SH-SY5Y (cell line): Measurements from ENCODE around the gene ACOT7.

ENCODE experiments used
- GATA2 ChIP-seq: IDR thresholded peaks from 2 replicates; pipeline ENCODE4 v1.6.1; 2011; ENCODE audit warnings: mild to moderate bottlenecking, low read depth, low read length
- GATA3 ChIP-seq: IDR thresholded peaks from 2 replicates; pipeline ENCODE4 v1.6.1; 2011; ENCODE audit warnings: low read depth, mild to moderate bottlenecking, low read length, moderate library complexity

The ACOT7 gene

GRCh38 chr1:6299557-6300165 lies 93.9 kb downstream of the ACOT7 start:
- TF ChIP-seq GATA2, result no peak

GRCh38 chr1:6298940-6299465 lies 94.6 kb downstream of the ACOT7 start:
- no peak for TF ChIP-seq GATA2
- TF ChIP-seq GATA3, result no peak

GRCh38 chr1:6298530-6298929 lies 95.0 kb downstream of the ACOT7 start:
- TF ChIP-seq GATA2, result no peak
- no peak for TF ChIP-seq GATA3

GRCh38 chr1:6295910-6296309 lies 97.7 kb downstream of the ACOT7 start:
- TF ChIP-seq GATA3, result no peak

GRCh38 chr1:6294890-6295556 lies 98.5 kb downstream of the ACOT7 start:
- TF ChIP-seq GATA2, result no peak
- TF ChIP-seq GATA3, result no peak

GRCh38 chr1:6294080-6294889 lies 99.3 kb downstream of the ACOT7 start:
- TF ChIP-seq GATA2 (no peak), GATA3 (no peak)

- no peak for TF ChIP-seq GATA3
- no peak for TF ChIP-seq GATA2
These were observed 101.5 kb downstream of the ACOT7 start for GRCh38 chr1:6292102-6292501.

GRCh38 chr1:6288665-6289064 lies 104.9 kb downstream of the ACOT7 start:
- TF ChIP-seq GATA3 (no peak), GATA2 (no peak)

- TF ChIP-seq GATA2, result no peak
- TF ChIP-seq GATA3, result no peak
These were observed 105.5 kb downstream of the ACOT7 start for GRCh38 chr1:6288026-6288425.

GRCh38 chr1:6287431-6287886 lies 106.1 kb downstream of the ACOT7 start:
- TF ChIP-seq GATA3 (no peak), GATA2 (no peak)

GRCh38 chr1:6287029-6287428 lies 106.5 kb downstream of the ACOT7 start:
- TF ChIP-seq GATA2 (no peak), GATA3 (no peak)

GRCh38 chr1:6286266-6286665 lies 107.3 kb downstream of the ACOT7 start:
- TF ChIP-seq GATA3 (no peak), GATA2 (no peak)

GRCh38 chr1:6285336-6285735 lies 108.2 kb downstream of the ACOT7 start:
- TF ChIP-seq GATA2 (no peak), GATA3 (no peak)

GRCh38 chr1:6282577-6283270 lies 110.8 kb downstream of the ACOT7 start:
- no peak for TF ChIP-seq GATA3
- TF ChIP-seq GATA2, result no peak
